ENCODE measurements around the gene CDK12.
A peak's percentile ranks its signal among the peaks of the same experiment; 100 is the strongest.
"Not testable (repeated sequence)": the region's sequence is repeated elsewhere in the genome, so short reads cannot be mapped to it uniquely, and the experiment has no call there.

CDK12 gene

GRCh38 chr17:39508987-39509386 lies 47.7 kb downstream of the CDK12 start:
- no peak for DNase-seq

- no peak for DNase-seq
These were observed 52.0 kb downstream of the CDK12 start for GRCh38 chr17:39513309-39513708.

DNA sequence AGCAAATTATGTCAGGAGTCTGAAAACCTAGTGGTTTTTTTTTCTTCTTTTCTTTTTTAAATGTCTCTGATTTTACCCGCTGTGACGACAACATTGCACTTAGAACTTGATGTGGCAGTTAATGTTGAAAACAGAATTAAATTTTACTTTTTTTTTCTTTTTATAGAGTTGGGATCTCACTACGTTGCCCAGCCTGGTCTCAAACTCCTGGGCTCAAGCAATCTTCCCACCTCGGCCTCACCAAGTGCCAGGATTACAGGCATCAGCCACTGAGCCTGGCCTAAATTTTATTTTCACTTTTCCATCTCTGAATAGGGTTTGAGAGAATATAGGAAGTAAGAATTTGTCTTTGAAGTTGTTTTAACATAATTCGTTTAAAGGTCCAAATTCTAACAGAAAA lies 52.6 kb downstream of the CDK12 start:
- DNase-seq, result no peak

- no peak for DNase-seq
These were observed 55.9 kb downstream of the CDK12 start for GRCh38 chr17:39517224-39517623.

DNA sequence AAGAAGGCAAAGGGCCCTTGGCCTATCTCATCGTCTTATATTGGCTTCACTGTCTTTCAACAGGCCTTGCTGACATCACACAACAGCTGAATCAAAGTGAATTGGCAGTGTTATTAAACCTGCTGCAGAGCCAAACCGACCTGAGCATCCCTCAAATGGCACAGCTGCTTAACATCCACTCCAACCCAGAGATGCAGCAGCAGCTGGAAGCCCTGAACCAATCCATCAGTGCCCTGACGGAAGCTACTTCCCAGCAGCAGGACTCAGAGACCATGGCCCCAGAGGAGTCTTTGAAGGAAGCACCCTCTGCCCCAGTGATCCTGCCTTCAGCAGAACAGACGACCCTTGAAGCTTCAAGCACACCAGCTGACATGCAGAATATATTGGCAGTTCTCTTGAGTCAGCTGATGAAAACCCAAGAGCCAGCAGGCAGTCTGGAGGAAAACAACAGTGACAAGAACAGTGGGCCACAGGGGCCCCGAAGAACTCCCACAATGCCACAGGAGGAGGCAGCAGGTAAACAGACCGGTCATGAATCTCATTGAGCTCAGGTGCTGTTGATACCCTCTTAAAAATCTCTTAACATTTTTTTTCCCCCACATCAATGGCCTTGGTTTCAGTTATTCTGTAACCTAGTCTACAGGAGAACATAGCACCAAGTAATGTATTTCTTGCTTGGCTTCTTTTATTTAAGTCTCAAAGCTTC lies 64.7 kb downstream of the CDK12 start:
- no peak for DNase-seq

DNA sequence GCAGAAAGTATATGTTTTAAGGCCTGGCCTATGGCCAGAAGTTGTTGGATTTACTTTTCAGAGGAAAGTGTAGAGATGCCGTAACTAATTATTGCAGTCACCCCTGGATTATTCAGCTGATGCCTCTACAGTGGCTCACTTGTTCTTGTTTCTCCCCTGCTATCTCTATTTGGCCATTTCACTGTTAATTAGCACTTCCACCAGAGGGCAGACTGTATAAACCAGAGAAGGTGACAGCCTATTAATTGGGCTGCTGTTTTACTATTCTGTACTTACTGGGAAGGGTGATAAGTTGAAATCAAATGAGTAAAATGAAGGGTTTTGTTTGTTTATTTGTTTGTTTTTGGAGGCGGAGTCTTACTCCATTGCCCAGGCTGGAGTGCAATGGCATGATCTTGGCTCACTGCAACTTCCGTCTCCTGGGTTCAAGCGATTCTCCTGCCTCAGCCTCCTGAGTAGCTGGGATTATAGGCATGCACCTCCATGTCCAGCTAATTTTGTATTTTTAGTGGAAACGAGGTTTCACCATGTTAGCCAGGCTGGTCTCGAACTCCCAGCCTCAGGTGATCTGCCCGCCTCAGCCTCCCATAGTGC lies 66.0 kb downstream of the CDK12 start:
- no peak for DNase-seq

DNA sequence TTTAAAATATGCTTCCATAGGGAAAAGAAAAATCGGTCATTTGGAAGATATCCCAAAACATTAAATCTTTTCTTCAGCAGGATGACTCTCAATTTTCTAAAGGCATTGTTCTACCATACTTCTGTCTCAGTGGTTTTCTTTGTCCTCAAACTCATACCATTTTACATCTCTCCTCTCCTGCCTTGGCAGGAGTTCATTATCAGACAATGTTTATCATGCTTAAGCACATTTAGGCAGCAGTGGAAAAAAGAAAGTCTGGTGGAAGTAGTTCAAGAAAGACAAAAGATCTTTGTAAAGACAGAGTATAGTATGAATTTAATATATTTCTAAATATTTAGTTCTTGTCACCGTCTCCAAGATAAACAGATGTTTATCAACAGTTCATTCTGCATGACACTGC lies 68.2 kb downstream of the CDK12 start:
- no peak for DNase-seq

GRCh38 chr17:39530513-39530912 lies 69.2 kb downstream of the CDK12 start:
- DNase-seq, result no peak

GRCh38 chr17:39531252-39531651 lies 70.0 kb downstream of the CDK12 start:
- no peak for DNase-seq

DNA sequence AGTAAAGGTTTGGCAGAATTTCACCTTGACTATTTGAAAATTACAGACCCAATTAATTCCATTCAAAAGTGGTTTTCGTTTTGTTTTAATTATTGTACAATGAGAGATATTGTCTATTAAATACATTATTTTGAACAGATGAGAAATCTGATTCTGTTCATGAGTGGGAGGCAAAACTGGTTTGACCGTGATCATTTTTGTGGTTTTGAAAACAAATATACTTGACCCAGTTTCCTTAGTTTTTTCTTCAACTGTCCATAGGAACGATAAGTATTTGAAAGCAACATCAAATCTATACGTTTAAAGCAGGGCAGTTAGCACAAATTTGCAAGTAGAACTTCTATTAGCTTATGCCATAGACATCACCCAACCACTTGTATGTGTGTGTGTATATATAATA lies 72.6 kb downstream of the CDK12 start:
- no peak for DNase-seq

DNA sequence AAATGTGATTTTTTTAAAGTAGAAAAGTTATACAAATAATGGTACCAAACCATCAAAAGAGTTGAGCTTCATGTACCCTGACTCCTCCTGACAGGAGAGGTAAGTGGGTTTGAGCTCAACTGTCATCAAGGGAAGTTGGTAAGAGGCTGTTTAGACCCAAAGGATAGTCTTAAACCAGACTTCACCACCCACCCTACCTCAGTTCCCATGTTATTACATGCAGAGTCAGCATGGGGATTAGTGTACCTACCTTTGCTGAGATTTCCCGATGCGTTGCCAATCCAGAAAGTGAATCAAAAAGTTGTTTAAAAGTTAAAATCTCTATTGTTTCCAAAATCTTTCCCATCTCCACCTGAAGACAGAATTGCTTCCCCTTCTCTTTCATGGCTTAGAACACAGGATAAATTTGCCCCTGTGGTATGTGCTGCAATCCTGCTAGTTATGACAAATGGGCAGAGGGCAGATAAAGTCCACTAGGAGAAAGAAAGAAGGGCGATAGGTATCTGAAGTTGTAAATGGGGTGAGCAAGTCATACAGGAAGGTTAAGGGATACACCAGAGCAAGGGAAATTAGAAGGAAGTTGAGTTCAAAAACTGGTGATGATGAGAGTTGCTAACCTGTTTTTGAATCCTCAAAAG lies 73.6 kb downstream of the CDK12 start:
- no peak for DNase-seq

- DNase-seq, result no peak
These were observed 75.2 kb downstream of the CDK12 start for GRCh38 chr17:39536468-39536867.

- not testable (repeated sequence) for DNase-seq
These were observed 76.1 kb downstream of the CDK12 start for GRCh38 chr17:39537364-39537763.

DNA sequence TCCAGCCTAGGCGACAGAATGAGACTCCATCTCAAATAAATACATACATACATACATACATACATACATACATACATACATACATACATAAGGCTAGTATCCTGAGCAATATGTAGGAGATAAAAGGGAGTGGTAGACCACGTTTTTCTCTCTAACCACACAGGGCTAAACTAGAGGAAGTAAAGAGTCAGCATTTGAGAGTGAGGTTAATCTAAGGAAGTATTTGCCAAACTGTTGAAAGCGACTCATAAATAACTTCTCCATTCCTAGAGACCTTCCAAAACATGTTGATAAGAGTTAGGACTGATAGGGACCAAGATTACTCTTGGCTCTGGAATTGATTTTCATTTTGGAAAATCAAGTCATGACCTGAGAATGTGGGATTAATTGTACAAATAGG lies 77.6 kb downstream of the CDK12 start:
- no peak for DNase-seq

DNA sequence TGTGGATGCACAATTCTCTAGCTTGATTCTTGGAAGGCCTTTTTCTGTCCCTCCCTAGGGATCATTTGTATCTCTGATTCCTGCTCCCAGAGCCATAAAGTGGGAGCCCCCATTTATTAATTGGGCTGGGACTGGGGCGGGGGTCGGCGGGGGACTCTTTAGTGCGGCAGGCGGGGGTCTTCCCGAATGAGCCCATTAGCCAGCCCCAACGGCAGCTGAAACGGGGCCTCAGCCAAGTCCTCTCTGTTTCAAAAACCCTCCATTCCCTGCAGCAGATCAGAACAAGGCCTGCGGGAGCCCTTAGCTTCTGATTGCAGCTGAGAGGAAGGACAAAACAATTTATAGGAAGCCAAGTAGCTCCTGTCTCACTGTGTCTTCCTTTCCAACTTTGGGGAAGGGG lies 79.3 kb downstream of the CDK12 start:
- no peak for DNase-seq

- no peak for DNase-seq
These were observed 80.4 kb downstream of the CDK12 start for GRCh38 chr17:39541652-39542051.

DNA sequence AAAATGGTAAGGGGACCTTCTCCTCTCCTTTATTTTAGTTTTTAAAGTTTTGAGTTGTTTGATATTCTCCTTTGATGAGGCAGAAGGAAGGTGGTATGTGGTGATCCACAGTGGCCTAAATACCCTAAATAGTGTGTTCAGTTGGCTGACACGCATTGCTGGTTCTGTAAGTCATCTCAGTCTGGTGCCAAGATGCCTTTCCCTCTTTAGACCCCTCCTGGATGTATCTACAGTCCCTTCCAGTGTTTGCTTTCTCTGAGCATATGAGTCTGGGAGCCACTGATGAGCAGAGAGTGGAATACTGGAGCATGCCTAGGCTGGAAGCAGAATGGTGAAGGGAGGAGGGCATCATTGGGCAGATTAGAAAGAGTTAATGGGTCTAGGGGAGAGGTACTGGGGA lies 81.9 kb downstream of the CDK12 start:
- no peak for DNase-seq

DNA sequence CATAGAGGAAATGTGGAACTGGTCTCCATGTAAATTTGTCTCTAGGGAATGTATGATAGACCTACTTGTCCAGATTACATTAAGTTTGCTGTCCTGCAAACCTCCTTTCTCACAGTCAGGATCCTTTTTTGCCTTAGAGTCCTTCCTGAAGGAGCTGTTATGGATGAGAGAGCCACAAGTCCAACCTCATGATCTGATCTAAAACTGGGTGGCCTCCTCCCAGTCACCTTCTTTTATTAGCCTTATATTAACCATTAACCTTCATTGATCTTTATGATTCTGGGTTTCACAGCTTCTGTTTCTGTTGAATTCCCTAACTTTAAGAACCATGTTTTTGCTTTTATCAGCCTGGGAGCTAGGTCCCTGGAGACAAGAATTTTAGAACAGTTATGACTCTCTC lies 82.4 kb downstream of the CDK12 start:
- DNase-seq, result no peak

DNA sequence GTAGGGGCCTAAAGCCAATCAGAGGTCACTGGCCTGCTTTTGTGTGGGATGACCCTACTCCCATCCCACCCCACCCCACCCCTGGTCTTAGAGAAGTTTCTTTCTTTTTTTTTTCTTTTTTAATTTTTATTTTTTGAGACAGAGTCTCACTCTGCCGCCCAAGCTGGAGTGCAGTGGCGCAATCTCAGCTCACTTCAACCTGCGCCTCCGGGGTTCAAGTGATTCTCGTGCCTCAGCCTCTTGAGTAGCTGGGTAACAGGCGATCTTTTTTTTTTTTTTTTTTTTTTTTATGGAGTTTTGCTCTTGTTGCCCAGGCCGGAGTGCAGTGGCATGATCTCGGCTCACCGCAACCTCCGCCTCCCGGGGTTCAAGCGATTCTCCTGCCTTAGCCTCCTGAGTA lies 83.1 kb downstream of the CDK12 start:
- DNase-seq, result not testable (repeated sequence)

GRCh38 chr17:39547713-39548478 lies 86.6 kb downstream of the CDK12 start:
- DNase-seq, result peak; percentile 67

DNA sequence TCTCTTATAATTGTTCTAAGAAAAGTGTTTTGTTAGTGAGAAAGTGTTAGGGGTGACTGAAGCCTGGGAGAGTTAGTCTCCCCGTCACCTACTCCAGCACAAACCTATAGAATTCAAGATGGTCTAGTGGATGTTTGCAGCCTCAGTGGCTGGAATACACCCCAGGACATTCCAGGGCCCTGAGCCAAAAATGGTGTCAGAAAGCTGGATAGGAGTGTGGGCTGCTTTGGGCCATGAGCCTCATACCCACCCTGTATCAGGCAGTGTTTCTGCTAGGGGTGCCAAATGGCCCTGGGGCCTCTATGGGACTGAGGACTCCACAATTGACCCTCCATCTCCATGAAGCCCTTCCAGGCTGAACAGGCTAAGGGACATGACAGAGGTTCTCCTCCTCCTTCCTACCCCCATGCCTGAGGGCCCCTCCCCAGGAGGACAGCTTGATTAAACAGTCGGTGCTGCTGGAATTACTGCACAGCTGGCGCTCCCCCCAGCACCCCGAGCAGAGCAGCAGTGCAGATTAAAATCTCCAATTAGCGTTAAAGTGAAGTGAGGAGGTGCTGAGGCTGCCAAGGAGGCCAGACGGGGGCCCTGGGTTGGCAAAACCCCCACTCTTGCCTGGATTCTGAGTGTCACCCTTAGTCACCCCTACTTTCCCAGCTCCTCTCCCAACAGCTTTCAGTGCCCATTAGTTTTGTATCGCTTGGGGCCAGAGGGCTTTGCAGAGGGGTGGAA lies 87.4 kb downstream of the CDK12 start:
- DNase-seq, result no peak

GRCh38 chr17:39549747-39550573 lies 88.7 kb downstream of the CDK12 start:
- no peak for DNase-seq
